Coronary artery (tissue), 2 donors: Measurements from ENCODE around the gene DNAJC10.

Source experiments
- DNase-seq: peaks from one replicate; pipeline ENCODE4 v3.0.0-alpha.2; 2017; ENCODE audit warnings: low spot score
- H3K27ac ChIP-seq, 2 donors: fragments of 200-600 bp; sonication (generic); one replicate each; pipeline ENCODE4 v1.5.1; 2016 to 2019
- H3K4me3 ChIP-seq: fragments of 200-600 bp; sonication (generic); 2 replicates; pipeline ENCODE4 v1.5.1; 2016; ENCODE audit warnings: mild to moderate bottlenecking, moderate library complexity
- TF ChIP-seq, protein P1 (sequence below): fragments of 200-600 bp; sonication (generic); IDR thresholded peaks from one replicate; pipeline ENCODE4 v1.5.1; 2019; ENCODE audit warnings: antibody characterized with exemption

Gene DNAJC10, protein sequence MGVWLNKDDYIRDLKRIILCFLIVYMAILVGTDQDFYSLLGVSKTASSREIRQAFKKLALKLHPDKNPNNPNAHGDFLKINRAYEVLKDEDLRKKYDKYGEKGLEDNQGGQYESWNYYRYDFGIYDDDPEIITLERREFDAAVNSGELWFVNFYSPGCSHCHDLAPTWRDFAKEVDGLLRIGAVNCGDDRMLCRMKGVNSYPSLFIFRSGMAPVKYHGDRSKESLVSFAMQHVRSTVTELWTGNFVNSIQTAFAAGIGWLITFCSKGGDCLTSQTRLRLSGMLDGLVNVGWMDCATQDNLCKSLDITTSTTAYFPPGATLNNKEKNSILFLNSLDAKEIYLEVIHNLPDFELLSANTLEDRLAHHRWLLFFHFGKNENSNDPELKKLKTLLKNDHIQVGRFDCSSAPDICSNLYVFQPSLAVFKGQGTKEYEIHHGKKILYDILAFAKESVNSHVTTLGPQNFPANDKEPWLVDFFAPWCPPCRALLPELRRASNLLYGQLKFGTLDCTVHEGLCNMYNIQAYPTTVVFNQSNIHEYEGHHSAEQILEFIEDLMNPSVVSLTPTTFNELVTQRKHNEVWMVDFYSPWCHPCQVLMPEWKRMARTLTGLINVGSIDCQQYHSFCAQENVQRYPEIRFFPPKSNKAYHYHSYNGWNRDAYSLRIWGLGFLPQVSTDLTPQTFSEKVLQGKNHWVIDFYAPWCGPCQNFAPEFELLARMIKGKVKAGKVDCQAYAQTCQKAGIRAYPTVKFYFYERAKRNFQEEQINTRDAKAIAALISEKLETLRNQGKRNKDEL

DNA sequence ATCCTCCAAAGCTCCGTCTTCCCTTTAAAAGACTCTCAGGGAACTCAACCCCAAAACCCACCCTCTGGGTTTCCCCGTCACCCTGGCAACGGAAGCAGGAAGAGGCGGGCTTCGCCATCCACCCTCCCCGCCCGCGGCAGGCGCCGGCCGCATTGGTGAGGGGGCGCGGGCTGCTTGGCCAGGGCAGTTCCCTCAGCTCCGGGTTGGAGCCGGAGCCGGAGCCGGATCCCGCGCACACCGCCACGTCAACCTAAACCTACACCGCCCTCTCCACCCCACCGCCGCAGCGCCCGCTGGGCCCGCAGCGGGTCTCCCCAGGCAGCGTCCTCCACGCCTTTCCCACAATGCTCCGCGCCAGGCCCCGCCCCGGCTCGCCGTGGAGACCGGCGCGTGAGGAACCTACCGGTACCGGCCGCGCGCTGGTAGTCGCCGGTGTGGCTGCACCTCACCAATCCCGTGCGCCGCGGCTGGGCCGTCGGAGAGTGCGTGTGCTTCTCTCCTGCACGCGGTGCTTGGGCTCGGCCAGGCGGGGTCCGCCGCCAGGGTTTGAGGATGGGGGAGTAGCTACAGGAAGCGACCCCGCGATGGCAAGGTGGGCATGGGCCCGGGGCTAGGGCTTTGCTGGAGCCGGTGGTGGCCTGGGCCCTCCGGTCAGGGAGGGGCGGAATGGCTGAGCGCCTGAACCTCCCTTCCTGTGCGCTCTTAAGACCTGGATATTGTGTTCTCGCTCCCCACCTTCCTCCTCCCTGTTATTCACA is at the start of gene DNAJC10:
Gene DNAJC10 (plus strand): TSS at position 366 of the 758 bp plus-strand sequence. CDS start 1,830 bp downstream, outside the sequence.
- Histone ChIP-seq H3K4me3 (peak within 1 kb of the TSS; percentile 93), H3K27ac (peak within 1 kb of the TSS; percentile 83 to 92)
- peak; percentile 94 for DNase-seq
- TF ChIP-seq, protein P1, sequence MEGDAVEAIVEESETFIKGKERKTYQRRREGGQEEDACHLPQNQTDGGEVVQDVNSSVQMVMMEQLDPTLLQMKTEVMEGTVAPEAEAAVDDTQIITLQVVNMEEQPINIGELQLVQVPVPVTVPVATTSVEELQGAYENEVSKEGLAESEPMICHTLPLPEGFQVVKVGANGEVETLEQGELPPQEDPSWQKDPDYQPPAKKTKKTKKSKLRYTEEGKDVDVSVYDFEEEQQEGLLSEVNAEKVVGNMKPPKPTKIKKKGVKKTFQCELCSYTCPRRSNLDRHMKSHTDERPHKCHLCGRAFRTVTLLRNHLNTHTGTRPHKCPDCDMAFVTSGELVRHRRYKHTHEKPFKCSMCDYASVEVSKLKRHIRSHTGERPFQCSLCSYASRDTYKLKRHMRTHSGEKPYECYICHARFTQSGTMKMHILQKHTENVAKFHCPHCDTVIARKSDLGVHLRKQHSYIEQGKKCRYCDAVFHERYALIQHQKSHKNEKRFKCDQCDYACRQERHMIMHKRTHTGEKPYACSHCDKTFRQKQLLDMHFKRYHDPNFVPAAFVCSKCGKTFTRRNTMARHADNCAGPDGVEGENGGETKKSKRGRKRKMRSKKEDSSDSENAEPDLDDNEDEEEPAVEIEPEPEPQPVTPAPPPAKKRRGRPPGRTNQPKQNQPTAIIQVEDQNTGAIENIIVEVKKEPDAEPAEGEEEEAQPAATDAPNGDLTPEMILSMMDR = no peak

GRCh38 chr2:182666674-182667314 is 49.3 kb upstream of the DNAJC10 start:
- H3K27ac ChIP-seq = no peak overlapping the region
- H3K4me3 ChIP-seq = no peak overlapping the region
- no peak for DNase-seq
- TF ChIP-seq, protein P1 = peak; percentile 27

DNA sequence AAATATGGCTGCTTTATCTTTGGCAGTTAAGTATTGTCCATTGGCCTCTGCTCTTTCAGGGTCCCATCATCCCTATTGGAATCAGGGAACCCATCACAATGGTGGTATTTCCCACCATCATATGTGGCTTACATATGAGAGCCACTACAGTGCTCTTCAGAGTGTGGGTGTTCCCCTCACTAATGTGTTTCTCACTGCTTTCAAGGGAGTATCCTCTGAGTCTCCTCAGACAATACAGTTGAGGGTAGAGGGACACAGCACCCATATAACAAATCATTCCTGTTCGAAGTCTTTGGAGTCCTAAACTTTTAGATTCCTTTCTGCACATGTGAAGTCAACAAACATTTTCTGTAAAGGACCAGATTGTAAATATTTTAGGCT is 48.8 kb upstream of the DNAJC10 start:
- TF ChIP-seq, protein P1 = no peak
- no peak for DNase-seq
- Histone ChIP-seq H3K27ac (no peak overlapping the region), H3K4me3 (no peak overlapping the region)

GRCh38 chr2:182668671-182669070 is 47.4 kb upstream of the DNAJC10 start:
- H3K4me3 ChIP-seq = no peak overlapping the region
- TF ChIP-seq, protein P1 = no peak
- no peak overlapping the region for H3K27ac ChIP-seq
- DNase-seq = no peak

- no peak overlapping the region for H3K27ac ChIP-seq
- DNase-seq = no peak
- no peak overlapping the region for H3K4me3 ChIP-seq
- TF ChIP-seq, protein P1 = no peak
These were observed 43.4 kb upstream of the DNAJC10 start for GRCh38 chr2:182672466-182673165.

DNA sequence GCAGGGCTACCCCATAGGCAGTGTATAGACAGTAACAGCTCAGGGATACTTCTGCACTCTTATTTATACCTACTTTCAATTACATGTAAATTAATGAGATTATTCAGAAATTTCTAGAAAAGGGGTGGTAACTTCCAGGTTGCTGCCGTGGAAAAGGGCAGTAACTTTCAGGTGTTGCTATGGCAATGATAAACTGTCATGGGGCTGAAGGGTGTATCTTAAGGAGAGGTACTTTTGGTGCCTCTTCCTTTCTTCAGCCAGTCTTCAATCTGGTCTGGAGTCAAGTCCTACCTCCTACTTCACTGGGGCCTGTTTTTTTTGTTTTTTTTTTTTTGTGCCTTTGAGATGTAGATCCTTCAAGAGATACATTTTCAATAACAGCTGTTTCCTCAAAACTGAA is 35.2 kb upstream of the DNAJC10 start:
- TF ChIP-seq, protein P1 = no peak
- no peak for DNase-seq
- H3K4me3 ChIP-seq = no peak overlapping the region
- no peak overlapping the region for H3K27ac ChIP-seq
